ENCODE results near the gene TMEM121.

DNA sequence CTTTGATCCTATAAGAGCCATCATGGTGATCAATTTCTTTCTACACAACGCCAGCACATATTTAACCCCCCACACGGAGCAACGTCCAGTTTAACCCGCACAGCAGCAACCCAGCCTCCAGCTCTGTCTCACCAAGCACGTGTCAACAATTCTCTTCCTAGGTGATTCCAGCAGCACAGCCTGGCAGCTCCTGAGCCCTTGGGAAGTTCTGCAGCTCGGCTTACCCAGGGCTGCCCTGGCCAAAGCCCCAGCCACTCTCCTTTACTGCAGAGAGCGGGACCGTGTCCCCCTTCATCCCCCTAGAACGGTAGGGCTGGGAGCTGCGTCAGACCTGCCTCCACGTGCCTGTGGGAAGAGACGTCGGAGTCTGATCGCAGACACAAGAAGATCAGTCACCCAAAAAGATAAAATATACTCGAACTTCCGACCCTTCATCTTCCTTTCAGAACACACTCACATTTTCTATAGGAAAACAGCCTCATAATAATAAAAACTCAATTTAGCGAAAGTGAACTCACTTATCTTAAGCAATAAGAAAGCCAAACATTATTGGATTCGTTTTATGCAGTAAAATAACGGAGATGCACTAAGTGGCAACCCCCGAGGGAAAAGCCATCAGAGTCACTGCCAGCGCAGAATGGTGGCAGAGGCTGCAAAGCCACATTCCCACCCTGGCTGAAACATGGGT lies 7.6 kb downstream of the TMEM121 start:
- TF ChIP-seq POLR2A (IDR thresholded peaks at IDR 0.05; ENCODE audit: low read length) (no peak), GATA1 (IDR thresholded peaks at IDR 0.05; ENCODE audit: low read depth, low read length) (no peak)
